Neural progenitor cell (in vitro differentiated cells): Measurements from ENCODE around the gene IL17D. TPM values are rescaled to one million over a fixed set of nuclear protein-coding genes. Genes with fewer than 3 reads are reported as not detected.

Experiments used
- DNase-seq: peaks from one replicate; pipeline ENCODE4 v3.0.0-alpha.2; 2016; ENCODE audit warnings: low spot score
- H2AFZ ChIP-seq: fragments of 200-600 bp; sonication (generic); replicated peaks from 2 replicates; pipeline ENCODE4 v1.6.1; 2016; ENCODE audit warnings: antibody characterized with exemption
- H3F3A ChIP-seq: fragments of 200-600 bp; sonication (generic); 2 replicates; pipeline ENCODE4 v1.6.1; 2016; ENCODE audit warnings: antibody characterized with exemption, low read depth
- H3K27ac ChIP-seq: fragments of 200-600 bp; sonication (generic); 2 replicates; pipeline ENCODE4 v1.5.1; 2016; ENCODE audit warnings: mild to moderate bottlenecking
- H3K27me3 ChIP-seq: fragments of 200-600 bp; sonication (generic); 2 replicates; pipeline ENCODE4 v1.6.1; 2016; ENCODE audit warnings: mild to moderate bottlenecking, moderate library complexity
- H3K36me3 ChIP-seq: fragments of 200-600 bp; sonication (generic); 2 replicates; pipeline ENCODE4 v1.5.1; 2016
- H3K4me1 ChIP-seq: fragments of 200-600 bp; sonication (generic); 2 replicates; pipeline ENCODE4 v1.6.1; 2016; ENCODE audit warnings: mixed run types
- H3K4me2 ChIP-seq: fragments of 200-600 bp; sonication (generic); 2 replicates; pipeline ENCODE4 v1.6.1; 2016
- H3K4me3 ChIP-seq: fragments of 200-600 bp; sonication (generic); 2 replicates; pipeline ENCODE4 v1.5.1; 2016
- H3K79me2 ChIP-seq: fragments of 200-600 bp; sonication (generic); 2 replicates; pipeline ENCODE4 v1.6.1; 2016; ENCODE audit warnings: low read depth
- H3K9ac ChIP-seq: fragments of 200-600 bp; sonication (generic); 2 replicates; pipeline ENCODE4 v1.6.1; 2016
- H3K9me3 ChIP-seq: fragments of 200-600 bp; sonication (generic); 2 replicates; pipeline ENCODE4 v1.5.1; 2016; ENCODE audit warnings: low read depth
- H4K20me1 ChIP-seq: fragments of 200-600 bp; sonication (generic); 2 replicates; pipeline ENCODE4 v1.6.1; 2016; ENCODE audit warnings: low read depth
- H3K27ac Mint-ChIP-seq: 3 replicates; pipeline ENCODE4 v1.8.0; 2021; ENCODE audit warnings: mixed read lengths
- H3K27me3 Mint-ChIP-seq: 2 replicates; pipeline ENCODE4 v1.8.0; 2022; ENCODE audit warnings: low read depth, mild to moderate bottlenecking, inconsistent platforms, moderate library complexity, mixed read lengths; ENCODE audit not compliant: insufficient read depth
- H3K36me3 Mint-ChIP-seq: 3 replicates; pipeline ENCODE4 v1.8.0; 2021; ENCODE audit warnings: mixed read lengths
- H3K4me1 Mint-ChIP-seq: 3 replicates; pipeline ENCODE4 v1.8.0; 2021; ENCODE audit warnings: mixed read lengths
- H3K4me3 Mint-ChIP-seq: 3 replicates; pipeline ENCODE4 v1.8.0; 2021; ENCODE audit warnings: mild to moderate bottlenecking, moderate library complexity, mixed read lengths
- H3K9me3 Mint-ChIP-seq: 3 replicates; pipeline ENCODE4 v1.8.0; 2020; ENCODE audit warnings: mixed read lengths
- EZH2 ChIP-seq: fragments of 200-600 bp; sonication (generic); IDR thresholded peaks from 2 replicates; pipeline ENCODE4 v1.6.1; 2017; ENCODE audit warnings: antibody characterized with exemption, mild to moderate bottlenecking, moderate library complexity
- EZH2phosphoT487 ChIP-seq: fragments of 200-600 bp; sonication (generic); IDR thresholded peaks from 2 replicates; pipeline ENCODE4 v1.6.1; 2017; ENCODE audit warnings: antibody characterized with exemption
- total RNA-seq: library from RNA; depleted of rRNA; stranded (reverse); fragments of >200 nt; gene quantifications from 2 replicates; pipeline ENCODE4 v1.2.3, GENCODE V29; 2015; ENCODE audit warnings: low replicate concordance
- TF ChIP-seq, protein P1 (sequence below): fragments of 200-600 bp; sonication (generic); IDR thresholded peaks from 2 replicates; pipeline ENCODE4 v1.5.1; 2017; ENCODE audit warnings: antibody characterized with exemption, mild to moderate bottlenecking

IL17D gene
- total RNA-seq, 1 donor from 2014 or later, result 1.4 TPM

DNA sequence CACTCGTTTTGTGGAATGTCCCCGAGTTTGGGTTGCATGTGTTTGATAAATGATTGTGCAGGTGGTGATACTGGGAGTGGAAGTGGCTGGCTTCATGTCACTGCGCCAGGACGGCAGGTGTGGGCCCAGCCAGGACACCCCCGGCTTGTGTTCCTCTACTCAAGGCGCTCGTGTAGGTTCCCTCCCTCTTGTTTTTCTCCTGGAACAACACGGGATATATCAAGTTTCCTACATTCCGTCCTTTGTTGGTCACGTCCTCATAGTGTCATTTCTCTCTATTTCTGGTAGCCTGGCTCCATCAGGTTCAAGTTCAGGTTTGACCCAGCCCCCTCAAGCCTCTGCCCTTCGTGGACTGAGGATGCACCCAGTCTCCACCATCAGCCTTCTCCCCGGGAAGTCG is 16.3 kb downstream of the IL17D start:
- H3K4me3 Mint-ChIP-seq, result no peak overlapping the region
- H3K36me3 Mint-ChIP-seq, result no peaks in the 10 kb centered on the region
- H3K4me1 Mint-ChIP-seq, result peaks cover 14% of the 10 kb centered on the region

DNA sequence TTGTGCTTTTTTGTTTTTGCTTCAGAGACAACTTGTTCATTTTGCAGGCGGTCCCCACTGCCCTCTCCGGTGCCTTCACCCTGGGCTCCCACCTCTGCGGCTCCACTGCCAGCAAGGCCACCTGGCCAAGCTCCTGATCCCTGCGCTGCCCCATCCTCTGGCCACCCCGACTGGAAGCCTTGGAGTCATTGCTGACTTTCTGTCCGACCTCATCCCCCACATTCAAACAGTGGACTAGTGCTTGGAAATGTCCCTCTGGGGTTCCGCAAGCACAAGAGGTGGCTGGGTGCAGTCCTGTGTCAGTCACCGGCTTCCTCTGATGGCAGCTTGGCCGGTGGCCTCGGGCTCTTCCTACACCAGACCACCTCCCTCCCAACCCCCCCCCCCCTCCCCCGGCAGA is 17.0 kb downstream of the IL17D start:
- H3K4me1 Mint-ChIP-seq, result peaks cover 14% of the 10 kb centered on the region
- H3F3A ChIP-seq, result peaks cover 22% of the 10 kb centered on the region

More for the DNA sequence above, 16.3 kb downstream of the IL17D start:
- Mint-ChIP-seq H3K27ac (no peak overlapping the region), H3K9me3 (peaks cover 4% of the 10 kb centered on the region), H3K27me3 (peaks cover 11% of the 10 kb centered on the region)
- no peak overlapping the region for H2AFZ ChIP-seq
- DNase-seq, result no peak
- H3K4me1 ChIP-seq, result peaks cover 21% of the 10 kb centered on the region
- no peaks in the 10 kb centered on the region for H4K20me1 ChIP-seq
- H3K4me2 ChIP-seq, result no peak overlapping the region
- H3K79me2 ChIP-seq, result no peaks in the 10 kb centered on the region
- H3K27me3 ChIP-seq, result peaks cover 37% of the 10 kb centered on the region
- H3K4me3 ChIP-seq, result no peak overlapping the region
- no peaks in the 10 kb centered on the region for H3K36me3 ChIP-seq
- H3K27ac ChIP-seq, result no peak overlapping the region
- H3K9ac ChIP-seq, result no peak overlapping the region
- peaks cover 22% of the 10 kb centered on the region for H3F3A ChIP-seq
- no peaks in the 10 kb centered on the region for H3K9me3 ChIP-seq
- TF ChIP-seq EZH2phosphoT487, result no peak
- TF ChIP-seq EZH2, result no peak
- TF ChIP-seq, protein P1, sequence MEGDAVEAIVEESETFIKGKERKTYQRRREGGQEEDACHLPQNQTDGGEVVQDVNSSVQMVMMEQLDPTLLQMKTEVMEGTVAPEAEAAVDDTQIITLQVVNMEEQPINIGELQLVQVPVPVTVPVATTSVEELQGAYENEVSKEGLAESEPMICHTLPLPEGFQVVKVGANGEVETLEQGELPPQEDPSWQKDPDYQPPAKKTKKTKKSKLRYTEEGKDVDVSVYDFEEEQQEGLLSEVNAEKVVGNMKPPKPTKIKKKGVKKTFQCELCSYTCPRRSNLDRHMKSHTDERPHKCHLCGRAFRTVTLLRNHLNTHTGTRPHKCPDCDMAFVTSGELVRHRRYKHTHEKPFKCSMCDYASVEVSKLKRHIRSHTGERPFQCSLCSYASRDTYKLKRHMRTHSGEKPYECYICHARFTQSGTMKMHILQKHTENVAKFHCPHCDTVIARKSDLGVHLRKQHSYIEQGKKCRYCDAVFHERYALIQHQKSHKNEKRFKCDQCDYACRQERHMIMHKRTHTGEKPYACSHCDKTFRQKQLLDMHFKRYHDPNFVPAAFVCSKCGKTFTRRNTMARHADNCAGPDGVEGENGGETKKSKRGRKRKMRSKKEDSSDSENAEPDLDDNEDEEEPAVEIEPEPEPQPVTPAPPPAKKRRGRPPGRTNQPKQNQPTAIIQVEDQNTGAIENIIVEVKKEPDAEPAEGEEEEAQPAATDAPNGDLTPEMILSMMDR, result no peak

GRCh38 chr13:20721058-20721453 is 17.6 kb downstream of the IL17D start:
- Histone ChIP-seq H3K9ac (no peak overlapping the region), H3K27ac (no peak overlapping the region), H3K36me3 (no peaks in the 10 kb centered on the region), H4K20me1 (no peaks in the 10 kb centered on the region), H2AFZ (no peak overlapping the region), H3K9me3 (no peaks in the 10 kb centered on the region), H3K79me2 (no peaks in the 10 kb centered on the region), H3F3A (peaks cover 18% of the 10 kb centered on the region), H3K4me3 (peak overlapping the region; percentile 45), H3K4me1 (peaks cover 17% of the 10 kb centered on the region), H3K27me3 (peaks cover 37% of the 10 kb centered on the region), H3K4me2 (peak overlapping the region; percentile 77)
- Mint-ChIP-seq H3K4me3 (no peak overlapping the region), H3K4me1 (peaks cover 14% of the 10 kb centered on the region), H3K27me3 (peaks cover 8% of the 10 kb centered on the region), H3K9me3 (peaks cover 4% of the 10 kb centered on the region), H3K27ac (no peak overlapping the region), H3K36me3 (no peaks in the 10 kb centered on the region)
- no peak for TF ChIP-seq EZH2
- TF ChIP-seq EZH2phosphoT487, result no peak
- TF ChIP-seq, protein P1, result no peak
- no peak for DNase-seq

More for the DNA sequence above, 17.0 kb downstream of the IL17D start:
- no peak overlapping the region for H2AFZ ChIP-seq
- H3K9ac ChIP-seq, result no peak overlapping the region
- DNase-seq, result no peak
- Mint-ChIP-seq H3K27me3 (peaks cover 8% of the 10 kb centered on the region), H3K27ac (no peak overlapping the region), H3K36me3 (no peaks in the 10 kb centered on the region), H3K4me3 (no peak overlapping the region), H3K9me3 (peaks cover 4% of the 10 kb centered on the region)
- no peaks in the 10 kb centered on the region for H3K79me2 ChIP-seq
- TF ChIP-seq EZH2phosphoT487 (no peak), EZH2 (no peak)
- TF ChIP-seq, protein P1, result no peak
- peaks cover 21% of the 10 kb centered on the region for H3K4me1 ChIP-seq
- no peak overlapping the region for H3K4me3 ChIP-seq
- H3K27me3 ChIP-seq, result peaks cover 37% of the 10 kb centered on the region
- no peaks in the 10 kb centered on the region for H3K36me3 ChIP-seq
- H4K20me1 ChIP-seq, result no peaks in the 10 kb centered on the region
- no peak overlapping the region for H3K4me2 ChIP-seq
- no peak overlapping the region for H3K27ac ChIP-seq
- H3K9me3 ChIP-seq, result no peaks in the 10 kb centered on the region
